Measurements from ENCODE around the gene CORO7. TPM values are rescaled to one million over a fixed set of nuclear protein-coding genes. Genes with fewer than 3 reads are reported as not detected.

CORO7 gene
- total RNA-seq, 1 experiment from 2014 or later = 42.1 TPM

GRCh38 chr16:4322121-4323052 lies 94.0 kb downstream of the CORO7 start:
- Histone ChIP-seq H3K36me3 (ENCODE audit: low read depth) (no peaks in the 10 kb centered on the region), H3K4me2 (no peak overlapping the region), H4K20me1 (ENCODE audit: insufficient read depth) (peaks cover 49% of the 10 kb centered on the region), H3K4me3 (no peak overlapping the region), H3K9me2 (ENCODE audit: insufficient read depth) (no peaks in the 10 kb centered on the region), H3K9me3 (ENCODE audit: insufficient read depth, low read depth) (no peaks in the 10 kb centered on the region), H3K79me2 (ENCODE audit: low read depth) (peaks cover 23% of the 10 kb centered on the region), H3K27me3 (ENCODE audit: insufficient read depth, low read depth) (no peaks in the 10 kb centered on the region), H3K27ac (no peak overlapping the region), H2AFZ (no peak overlapping the region), H3F3A (ENCODE audit: insufficient read depth, low read depth) (peaks cover 7% of the 10 kb centered on the region; the same call in 1 of the 2 replicates), H3K4me1 (replicated peaks; ENCODE audit: insufficient read depth) (peaks cover 9% of the 10 kb centered on the region)
- POLR2A ChIA-PET (ENCODE audit: unreplicated experiment) = interaction anchor here (0.6 to 0.8 kb wide), 3 partner anchors 10 to 32 kb away, joined by 3 to 5 read pairs (median 4); no protein-coding TSS in a partner anchor
- DNase-seq = no peak
- intact Hi-C loops (cut with micrococcal nuclease; ENCODE audit: unreplicated experiment) = no loop called here
- TF ChIP-seq EZH2 (IDR thresholded peaks at IDR 0.05; ENCODE audit: low read depth) = no peak
- TF ChIP-seq CTCF (conservative IDR thresholded peaks at IDR 0.05) = no peak
- no TSS peak for BruUV-seq (replicated peaks)
- CTCF ChIA-PET = no interaction called here

GRCh38 chr16:4321286-4322120 lies 94.9 kb downstream of the CORO7 start:
- H3K4me3 ChIP-seq = no peak overlapping the region
- ChIA-PET CTCF (no interaction called here), POLR2A (ENCODE audit: unreplicated experiment) (no interaction called here)
- H3K36me3 ChIP-seq (ENCODE audit: low read depth) = no peaks in the 10 kb centered on the region
- no TSS peak for BruUV-seq (replicated peaks)
- no peaks in the 10 kb centered on the region for H3K9me3 ChIP-seq (ENCODE audit: insufficient read depth, low read depth)
- peaks cover 23% of the 10 kb centered on the region for H3K79me2 ChIP-seq (ENCODE audit: low read depth)
- H3K27me3 ChIP-seq (ENCODE audit: insufficient read depth, low read depth) = no peaks in the 10 kb centered on the region
- no peak overlapping the region for H3K4me2 ChIP-seq
- H3K9me2 ChIP-seq (ENCODE audit: insufficient read depth) = no peaks in the 10 kb centered on the region
- no peak for DNase-seq
- H3K4me1 ChIP-seq (replicated peaks; ENCODE audit: insufficient read depth) = peaks cover 14% of the 10 kb centered on the region
- TF ChIP-seq CTCF (conservative IDR thresholded peaks at IDR 0.05) = no peak
- TF ChIP-seq EZH2 (IDR thresholded peaks at IDR 0.05; ENCODE audit: low read depth) = no peak
- H3F3A ChIP-seq (ENCODE audit: insufficient read depth, low read depth) = peaks cover 16% of the 10 kb centered on the region
- no peak overlapping the region for H3K27ac ChIP-seq
- H2AFZ ChIP-seq = no peak overlapping the region
- peaks cover 53% of the 10 kb centered on the region for H4K20me1 ChIP-seq (ENCODE audit: insufficient read depth)
- intact Hi-C loops (cut with micrococcal nuclease; ENCODE audit: unreplicated experiment) = no loop called here

DNA sequence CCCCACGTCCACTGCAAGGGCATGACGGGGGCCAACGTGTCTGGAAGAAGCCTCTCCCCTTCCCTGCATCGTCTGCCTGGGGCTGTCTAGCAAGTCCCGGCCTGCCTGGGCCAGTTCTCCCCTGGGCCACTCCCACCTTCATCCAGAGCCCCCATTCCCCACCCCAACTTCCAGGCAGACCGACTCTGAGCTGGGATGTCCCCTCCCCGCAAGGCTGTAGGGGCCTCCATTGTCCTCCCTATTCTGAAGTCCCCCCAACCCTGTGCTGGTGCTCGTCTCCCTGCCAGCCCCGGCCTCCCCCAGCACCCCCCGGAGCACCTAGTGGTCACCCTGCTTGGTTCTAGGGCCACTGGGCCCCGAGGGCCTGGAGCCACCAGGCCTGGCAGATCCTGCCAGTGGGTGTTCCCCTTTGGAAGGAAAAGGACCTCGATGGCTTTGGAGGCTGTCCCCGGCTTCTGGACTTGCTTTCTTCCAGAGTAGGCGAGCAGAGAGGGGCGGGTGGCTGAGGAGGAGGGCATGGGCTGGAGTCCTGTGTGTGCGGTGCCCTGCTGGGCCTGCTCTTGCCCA lies 95.7 kb downstream of the CORO7 start:
- BruUV-seq (replicated peaks) = no TSS peak

More for the DNA sequence above, 95.7 kb downstream of the CORO7 start:
- peaks cover 18% of the 10 kb centered on the region for H3F3A ChIP-seq (ENCODE audit: insufficient read depth, low read depth)
- peaks cover 23% of the 10 kb centered on the region for H3K79me2 ChIP-seq (ENCODE audit: low read depth)
- no peaks in the 10 kb centered on the region for H3K9me2 ChIP-seq (ENCODE audit: insufficient read depth)
- no peak for TF ChIP-seq EZH2 (IDR thresholded peaks at IDR 0.05; ENCODE audit: low read depth)
- no peak for TF ChIP-seq CTCF (conservative IDR thresholded peaks at IDR 0.05)
- H3K36me3 ChIP-seq (ENCODE audit: low read depth) = no peaks in the 10 kb centered on the region
- CTCF ChIA-PET = no interaction called here
- POLR2A ChIA-PET (ENCODE audit: unreplicated experiment) = no interaction called here
- peaks cover 14% of the 10 kb centered on the region for H3K4me1 ChIP-seq (replicated peaks; ENCODE audit: insufficient read depth)
- H3K27ac ChIP-seq = no peak overlapping the region
- DNase-seq = no peak
- no peak overlapping the region for H3K4me3 ChIP-seq
- no peaks in the 10 kb centered on the region for H3K9me3 ChIP-seq (ENCODE audit: insufficient read depth, low read depth)
- H3K4me2 ChIP-seq = no peak overlapping the region
- no peak overlapping the region for H2AFZ ChIP-seq
- intact Hi-C loops (cut with micrococcal nuclease; ENCODE audit: unreplicated experiment) = no loop called here
- H3K27me3 ChIP-seq (ENCODE audit: insufficient read depth, low read depth) = no peaks in the 10 kb centered on the region
- H4K20me1 ChIP-seq (ENCODE audit: insufficient read depth) = peaks cover 53% of the 10 kb centered on the region

Measured in PC-9 (cell line).